Endothelial cell (in vitro differentiated cells): ENCODE measurements around the gene RAB8B. TPM values are rescaled to one million over a fixed set of nuclear protein-coding genes. Genes with fewer than 3 reads are reported as not detected.
A peak's percentile ranks its signal among the peaks of the same experiment; 100 is the strongest.

Experiments used
- DNase-seq: peaks from one replicate; pipeline ENCODE4 v3.0.0; 2021; ENCODE audit warnings: low spot score
- H3K27ac Mint-ChIP-seq: one replicate; pipeline ENCODE4 v1.8.0; 2021; ENCODE audit warnings: mixed read lengths, inconsistent platforms; ENCODE audit not compliant: unreplicated experiment
- H3K27me3 Mint-ChIP-seq: one replicate; pipeline ENCODE4 v1.8.0; 2021; ENCODE audit warnings: mild to moderate bottlenecking, moderate library complexity, mixed read lengths, inconsistent platforms; ENCODE audit not compliant: unreplicated experiment
- H3K36me3 Mint-ChIP-seq: one replicate; pipeline ENCODE4 v1.8.0; 2021; ENCODE audit warnings: mild to moderate bottlenecking, low read depth, mixed read lengths, inconsistent platforms; ENCODE audit not compliant: unreplicated experiment
- H3K4me1 Mint-ChIP-seq: one replicate; pipeline ENCODE4 v1.8.0; 2021; ENCODE audit warnings: mild to moderate bottlenecking, mixed read lengths, inconsistent platforms; ENCODE audit not compliant: unreplicated experiment
- H3K4me3 Mint-ChIP-seq: one replicate; pipeline ENCODE4 v1.8.0; 2021; ENCODE audit warnings: mild to moderate bottlenecking, mixed read lengths, inconsistent platforms; ENCODE audit not compliant: unreplicated experiment
- H3K9me3 Mint-ChIP-seq: one replicate; pipeline ENCODE4 v1.8.0; 2021; ENCODE audit warnings: mixed read lengths, inconsistent platforms; ENCODE audit not compliant: unreplicated experiment
- total RNA-seq: library from RNA; stranded (reverse); fragmentation: NEBNext Ultra II Directional; extraction: Animal tissue kit (Norgen Biotek cat#: 25700); gene quantifications from one replicate; pipeline ENCODE4 v1.2.1, GENCODE V29; 2021; ENCODE audit not compliant: unreplicated experiment
- TF ChIP-seq, protein P1 (sequence below): fragments of 200-600 bp; sonication (generic); IDR thresholded peaks from one replicate; pipeline ENCODE4 v1.5.0; 2021; ENCODE audit warnings: antibody characterized with exemption; ENCODE audit not compliant: unreplicated experiment

The RAB8B gene
- total RNA-seq, 1 donor from 2014 or later = 92.9 TPM

DNA sequence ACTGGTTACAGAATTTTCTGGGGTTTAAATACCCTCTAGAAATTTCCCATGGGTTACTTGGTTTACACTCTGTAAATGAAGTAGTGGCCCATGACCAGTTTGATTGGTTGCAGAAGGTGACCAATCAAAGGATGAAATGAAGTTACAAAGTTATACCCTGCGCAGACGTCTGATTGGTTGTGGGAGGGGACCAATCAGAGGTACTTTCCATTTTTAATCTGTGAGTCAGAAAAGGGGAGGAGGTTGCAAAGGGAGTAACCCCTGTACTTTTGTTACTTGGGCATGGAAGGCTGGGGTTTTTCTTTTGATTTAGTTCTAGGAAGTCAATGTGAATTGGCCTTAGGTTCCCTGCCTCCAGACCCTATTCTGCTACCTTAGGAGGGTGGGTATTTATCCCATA is 69.3 kb downstream of the RAB8B start:
- Mint-ChIP-seq H3K4me3 (no peak overlapping the region), H3K27me3 (no peaks in the 10 kb centered on the region)

DNA sequence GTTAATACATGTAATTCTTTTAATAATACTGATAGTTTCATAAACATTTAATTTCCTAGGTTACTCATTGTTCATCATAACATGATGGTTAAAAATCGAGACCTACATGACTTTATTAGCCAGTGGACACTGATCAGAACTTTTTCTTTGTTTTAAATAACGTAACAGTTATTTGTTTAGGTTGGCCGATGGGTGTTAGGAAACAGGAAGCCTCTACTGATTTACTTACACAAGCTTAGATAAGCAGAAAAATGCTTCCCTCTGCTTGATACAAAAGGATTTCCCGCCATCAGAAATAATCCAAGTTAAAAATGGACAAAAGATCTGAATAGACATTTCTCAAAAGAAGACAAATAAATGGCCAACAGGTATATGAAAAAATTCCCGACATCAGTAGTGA is 71.4 kb downstream of the RAB8B start:
- H3K9me3 Mint-ChIP-seq = no peaks in the 10 kb centered on the region
- H3K4me1 Mint-ChIP-seq = peaks cover 15% of the 10 kb centered on the region
- no peak for DNase-seq
- TF ChIP-seq, protein P1, sequence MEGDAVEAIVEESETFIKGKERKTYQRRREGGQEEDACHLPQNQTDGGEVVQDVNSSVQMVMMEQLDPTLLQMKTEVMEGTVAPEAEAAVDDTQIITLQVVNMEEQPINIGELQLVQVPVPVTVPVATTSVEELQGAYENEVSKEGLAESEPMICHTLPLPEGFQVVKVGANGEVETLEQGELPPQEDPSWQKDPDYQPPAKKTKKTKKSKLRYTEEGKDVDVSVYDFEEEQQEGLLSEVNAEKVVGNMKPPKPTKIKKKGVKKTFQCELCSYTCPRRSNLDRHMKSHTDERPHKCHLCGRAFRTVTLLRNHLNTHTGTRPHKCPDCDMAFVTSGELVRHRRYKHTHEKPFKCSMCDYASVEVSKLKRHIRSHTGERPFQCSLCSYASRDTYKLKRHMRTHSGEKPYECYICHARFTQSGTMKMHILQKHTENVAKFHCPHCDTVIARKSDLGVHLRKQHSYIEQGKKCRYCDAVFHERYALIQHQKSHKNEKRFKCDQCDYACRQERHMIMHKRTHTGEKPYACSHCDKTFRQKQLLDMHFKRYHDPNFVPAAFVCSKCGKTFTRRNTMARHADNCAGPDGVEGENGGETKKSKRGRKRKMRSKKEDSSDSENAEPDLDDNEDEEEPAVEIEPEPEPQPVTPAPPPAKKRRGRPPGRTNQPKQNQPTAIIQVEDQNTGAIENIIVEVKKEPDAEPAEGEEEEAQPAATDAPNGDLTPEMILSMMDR = no peak
- H3K36me3 Mint-ChIP-seq = peaks cover 13% of the 10 kb centered on the region
- H3K4me3 Mint-ChIP-seq = no peak overlapping the region
- peaks cover 1% of the 10 kb centered on the region for H3K27me3 Mint-ChIP-seq
- peak overlapping the region; percentile 80 for H3K27ac Mint-ChIP-seq

More for the DNA sequence above, 69.3 kb downstream of the RAB8B start:
- H3K36me3 Mint-ChIP-seq = peaks cover 13% of the 10 kb centered on the region
- no peak overlapping the region for H3K27ac Mint-ChIP-seq
- H3K4me1 Mint-ChIP-seq = peaks cover 15% of the 10 kb centered on the region
- DNase-seq = no peak
- no peaks in the 10 kb centered on the region for H3K9me3 Mint-ChIP-seq
- TF ChIP-seq, protein P1 = no peak

DNA sequence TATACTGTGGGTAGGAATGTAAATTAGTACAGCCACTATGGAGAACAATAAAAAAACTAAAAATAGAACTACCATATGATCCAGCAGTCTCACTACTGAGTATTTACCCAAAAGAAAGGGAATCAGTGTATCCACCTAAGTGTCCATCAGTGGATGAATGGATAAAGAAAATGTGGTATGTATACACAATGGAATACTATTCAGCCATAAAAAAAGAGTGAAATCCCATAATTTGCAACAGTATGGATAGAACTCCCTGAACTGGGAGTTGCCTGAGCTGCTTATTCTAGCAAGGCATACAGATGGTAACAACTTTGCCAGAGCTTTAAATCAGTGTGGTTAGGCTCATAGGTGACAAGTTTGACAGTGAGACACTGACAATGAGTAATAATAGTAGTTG is 71.9 kb downstream of the RAB8B start:
- DNase-seq = no peak
- H3K9me3 Mint-ChIP-seq = no peaks in the 10 kb centered on the region
- H3K4me1 Mint-ChIP-seq = peaks cover 14% of the 10 kb centered on the region
- TF ChIP-seq, protein P1 = no peak
- H3K27ac Mint-ChIP-seq = peak overlapping the region; percentile 80
- peaks cover 1% of the 10 kb centered on the region for H3K27me3 Mint-ChIP-seq
- H3K36me3 Mint-ChIP-seq = peaks cover 13% of the 10 kb centered on the region
- no peak overlapping the region for H3K4me3 Mint-ChIP-seq

DNA sequence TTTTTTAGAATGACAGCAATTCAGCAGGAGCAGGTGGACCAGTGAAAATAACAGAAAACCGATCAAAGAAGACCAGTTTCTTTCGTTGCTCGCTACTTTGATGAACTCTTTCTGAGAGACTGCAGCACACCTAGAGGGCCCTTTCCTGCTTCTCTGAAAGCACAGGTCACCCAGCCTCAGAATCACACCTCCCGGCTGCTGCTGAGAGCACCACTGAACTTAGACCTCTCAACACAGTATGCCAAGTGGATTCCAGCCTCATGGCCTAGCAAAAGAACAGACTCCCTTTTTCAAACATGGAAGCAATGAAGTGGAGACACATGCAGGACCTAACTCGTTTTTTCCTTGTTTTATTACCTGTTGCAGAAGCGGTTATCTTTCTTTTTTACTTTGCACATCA is 74.1 kb downstream of the RAB8B start:
- Mint-ChIP-seq H3K4me1 (peaks cover 13% of the 10 kb centered on the region), H3K9me3 (no peaks in the 10 kb centered on the region), H3K4me3 (no peak overlapping the region), H3K36me3 (peaks cover 9% of the 10 kb centered on the region), H3K27me3 (peaks cover 1% of the 10 kb centered on the region), H3K27ac (no peak overlapping the region)
- TF ChIP-seq, protein P1 = no peak
- no peak for DNase-seq

DNA sequence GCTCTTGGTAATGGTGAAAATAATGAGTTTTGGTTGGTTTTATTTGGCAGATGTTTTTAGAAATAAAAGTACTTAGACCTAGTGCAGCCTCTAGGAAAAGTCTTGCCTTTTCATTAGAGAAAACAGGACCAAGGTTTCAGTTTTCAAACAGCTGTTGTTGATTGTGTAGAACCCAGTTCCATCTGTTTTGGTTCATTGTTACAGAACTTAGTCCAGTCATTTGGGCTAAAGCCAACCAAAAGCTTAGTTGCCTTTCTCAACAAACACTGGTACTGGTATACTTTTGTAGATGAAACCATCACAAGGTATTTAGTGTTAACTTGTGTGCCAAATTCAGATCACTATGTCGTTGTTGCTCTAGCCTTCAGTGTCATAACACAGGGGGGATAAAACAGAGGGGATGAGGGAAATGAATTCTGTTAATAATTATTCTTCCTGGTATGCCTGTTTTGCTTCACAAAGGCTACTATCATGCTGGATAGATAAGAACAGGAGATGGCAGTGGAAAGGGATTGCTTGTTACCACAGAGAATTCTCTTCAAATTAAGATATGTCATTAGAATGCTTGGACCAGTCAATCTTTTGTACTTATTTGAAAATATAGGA is 75.4 kb downstream of the RAB8B start:
- TF ChIP-seq, protein P1 = no peak
- Mint-ChIP-seq H3K36me3 (peaks cover 20% of the 10 kb centered on the region), H3K27ac (no peak overlapping the region), H3K4me3 (no peak overlapping the region), H3K9me3 (no peaks in the 10 kb centered on the region), H3K27me3 (peaks cover 1% of the 10 kb centered on the region), H3K4me1 (peaks cover 13% of the 10 kb centered on the region)
- no peak for DNase-seq
